Cardiac septum (tissue), 1 donor: Measurements from ENCODE around the gene RIC8B. TPM values are rescaled to one million over a fixed set of nuclear protein-coding genes. Genes with fewer than 3 reads are reported as not detected.
"Not testable (repeated sequence)": the region's sequence is repeated elsewhere in the genome, so short reads cannot be mapped to it uniquely, and the experiment has no call there.

Source experiments
- DNase-seq: peaks from one replicate; pipeline ENCODE4 v3.0.0-alpha.2; 2020; ENCODE audit warnings: low spot score
- intact Hi-C: fragments of 100-400 bp; cut with DNase I; formaldehyde crosslinking; loops from one replicate; pipeline ENCODE4 v1.14.0; 2022
- long read RNA-seq: library from polyadenylated mRNA; unstranded; transcript quantifications from one replicate; pipeline ENCODE4 v2.0.0, GENCODE V29; 2021
- total RNA-seq: library from RNA; stranded (reverse); fragmentation: NEBNext Ultra II Directional; extraction: Animal tissue kit (Norgen Biotek cat#: 25700); gene quantifications from one replicate; pipeline ENCODE4 v1.2.1, GENCODE V29; 2021
- donor health status: DM: no; HTN: no; CAD: no.

Gene RIC8B
- 23.5 TPM for total RNA-seq
- long read RNA-seq, full-length matches to known transcripts, result 13 of 26 reads
- long read RNA-seq, partial matches to known transcripts, result 1 of 26 reads
- long read RNA-seq, other reads (novel, unspliced or antisense), result 12 of 26 reads

- intact Hi-C loops, result loop anchor here (2.0 to 5.0 kb wide), 3 partner anchors 67 to 417 kb away; partner anchors contain the start of genes POLR3B and TMEM263
- peak; percentile 96 for DNase-seq
Measured at GRCh38 chr12:106774005-106774807, at the start of gene RIC8B. Gene RIC8B (plus strand): TSS chr12:106774682. CDS start chr12:106774746, 64 bp downstream.

- no peak for DNase-seq
- intact Hi-C loops, result no loop called here
Measured at GRCh38 chr12:106724934-106725333, 49.5 kb upstream of the RIC8B start.

- intact Hi-C loops, DNase-seq: not testable (repeated sequence)
Measured at GRCh38 chr12:106726603-106727202, 47.8 kb upstream of the RIC8B start.

GRCh38 chr12:106729611-106730010 is 44.9 kb upstream of the RIC8B start:
- intact Hi-C loops, result no loop called here
- no peak for DNase-seq

- intact Hi-C loops, result no loop called here
Measured at GRCh38 chr12:106732890-106733289, 41.6 kb upstream of the RIC8B start.

GRCh38 chr12:106733660-106734059 is 40.8 kb upstream of the RIC8B start:
- no peak for DNase-seq
- intact Hi-C loops, result no loop called here

More at GRCh38 chr12:106732890-106733289, 41.6 kb upstream of the RIC8B start:
- no peak for DNase-seq

- no peak for DNase-seq
- intact Hi-C loops, result loop anchor here (2.0 kb wide), 1 partner anchor 104 kb away; no protein-coding TSS in a partner anchor
Measured at GRCh38 chr12:106736051-106736957, 38.2 kb upstream of the RIC8B start.

GRCh38 chr12:106739318-106739717 is 35.2 kb upstream of the RIC8B start:
- DNase-seq, result no peak
- intact Hi-C loops, result no loop called here

GRCh38 chr12:106739815-106740530 is 34.5 kb upstream of the RIC8B start:
- no peak for DNase-seq
- intact Hi-C loops, result no loop called here

GRCh38 chr12:106740818-106741217 is 33.7 kb upstream of the RIC8B start:
- intact Hi-C loops, result no loop called here
- no peak for DNase-seq

GRCh38 chr12:106741247-106741646 is 33.2 kb upstream of the RIC8B start:
- intact Hi-C loops, result no loop called here
- DNase-seq, result no peak

GRCh38 chr12:106743270-106743988 is 31.1 kb upstream of the RIC8B start:
- intact Hi-C loops, result no loop called here

GRCh38 chr12:106744600-106744999 is 29.9 kb upstream of the RIC8B start:
- no peak for DNase-seq
- intact Hi-C loops, result no loop called here

More at GRCh38 chr12:106743270-106743988, 31.1 kb upstream of the RIC8B start:
- no peak for DNase-seq

- intact Hi-C loops, result no loop called here
Measured at GRCh38 chr12:106745181-106745745, 29.2 kb upstream of the RIC8B start.

GRCh38 chr12:106747973-106748436 is 26.5 kb upstream of the RIC8B start:
- intact Hi-C loops, result no loop called here
- no peak for DNase-seq

More at GRCh38 chr12:106745181-106745745, 29.2 kb upstream of the RIC8B start:
- DNase-seq, result no peak

GRCh38 chr12:106750524-106750923 is 24.0 kb upstream of the RIC8B start:
- intact Hi-C loops, result no loop called here
- no peak for DNase-seq

- intact Hi-C loops, result no loop called here
- no peak for DNase-seq
Measured at GRCh38 chr12:106753526-106753925, 21.0 kb upstream of the RIC8B start.

- DNase-seq, result no peak
- intact Hi-C loops, result no loop called here
Measured at GRCh38 chr12:106754331-106754730, 20.2 kb upstream of the RIC8B start.
